Endothelial cell of umbilical vein (primary cell): Measurements from ENCODE around the gene ACSM2A. TPM values are rescaled to one million over a fixed set of nuclear protein-coding genes. Genes with fewer than 3 reads are reported as not detected.
"Not testable (repeated sequence)": the region's sequence is repeated elsewhere in the genome, so short reads cannot be mapped to it uniquely, and the experiment has no call there.

Experiments used
- BruUV-seq: library from RNA; stranded (reverse); fragments of 400-500 nt; replicated peaks from 2 replicates; lab custom pipeline; 2021; lab: Mats Ljungman, UMichigan
- CTCF ChIA-PET: fragments of 300-600, 350-600 bp; sonication (Branson Sonifier 250); formaldehyde crosslinking; loops from one replicate; lab custom pipeline; 2021; ENCODE audit warnings: antibody characterized with exemption, inconsistent platforms; lab: Charles Lee
- POLR2A ChIA-PET: fragments of 300-600, 350-600 bp; sonication (Branson Sonifier 250); formaldehyde crosslinking; loops from one replicate; lab custom pipeline; 2021; ENCODE audit warnings: antibody characterized with exemption, inconsistent platforms; lab: Charles Lee
- DNase-seq: peaks from one replicate; pipeline ENCODE4 v3.0.0-alpha.2; 2011; ENCODE audit warnings: low read depth, low spot score
- FAIRE-seq: peaks from 2 replicates; lab custom pipeline; 2011; peaks lifted over from hg19 to GRCh38; lab: Jason Lieb, UNC
- H2AFZ ChIP-seq: 2 replicates; pipeline ENCODE4 v1.6.0; 2012; ENCODE audit warnings: low read depth, low read length, control low read depth, inconsistent platforms
- H3K27ac ChIP-seq: 2 replicates; pipeline ENCODE4 v1.5.1; 2011; ENCODE audit warnings: low read depth, mild to moderate bottlenecking, control low read depth, low read length, moderate library complexity; ENCODE audit not compliant: insufficient read depth
- H3K27me3 ChIP-seq, 2 experiments: 2 replicates each; pipeline versions ENCODE4 v1.6.0 to v1.6.1; 2011; ENCODE audit warnings: low read length in 2 of 2, mixed read lengths in 1 of 2; ENCODE audit not compliant: control insufficient read depth in 2 of 2, insufficient read depth in 2 of 2
- H3K36me3 ChIP-seq, 2 experiments: 2 replicates in 1 of 2; 3 replicates in 1 of 2; pipeline ENCODE4 v1.5.1; 2011; ENCODE audit warnings: low read length in 2 of 2, mild to moderate bottlenecking in 1 of 2, moderate library complexity in 1 of 2; ENCODE audit not compliant: control insufficient read depth in 2 of 2, insufficient read depth in 2 of 2; ENCODE audit errors: extremely low read depth in 1 of 2
- H3K4me1 ChIP-seq: 3 replicates; pipeline ENCODE4 v1.5.1; 2011; ENCODE audit warnings: mild to moderate bottlenecking, low read length; ENCODE audit not compliant: control insufficient read depth, insufficient read depth; ENCODE audit errors: extremely low read depth
- H3K4me2 ChIP-seq: 2 replicates; pipeline ENCODE4 v1.6.1; 2011; ENCODE audit warnings: low read length, control low read depth, mixed read lengths; ENCODE audit not compliant: insufficient read depth
- H3K4me3 ChIP-seq, 3 experiments: fragments of 200-600 bp in 1 of 3; sonication (generic), shearing (Covaris generic) in 1 of 3; replicated peaks in 1 of 3; 2 replicates each; pipeline ENCODE4 v1.5.1; 2011 to 2016; ENCODE audit warnings: control low read depth in 3 of 3, low read length in 3 of 3, mild to moderate bottlenecking in 2 of 3, inconsistent platforms in 1 of 3, low read depth in 1 of 3, moderate library complexity in 1 of 3; ENCODE audit not compliant: insufficient read depth in 1 of 3
- H3K79me2 ChIP-seq: 2 replicates; pipeline ENCODE4 v1.6.0; 2012; ENCODE audit warnings: low read length, inconsistent platforms; ENCODE audit not compliant: control insufficient read depth, insufficient read depth
- H3K9ac ChIP-seq: replicated peaks from 2 replicates; pipeline ENCODE3; 2011; ENCODE audit warnings: low read length, control low read depth; ENCODE audit not compliant: insufficient read depth; ENCODE audit errors: extremely low read depth
- H3K9me1 ChIP-seq: replicated peaks from 3 replicates; pipeline ENCODE4 v1.6.0; 2011; ENCODE audit warnings: mild to moderate bottlenecking, low read length; ENCODE audit not compliant: control insufficient read depth, insufficient read depth; ENCODE audit errors: extremely low read depth
- H3K9me3 ChIP-seq: replicated peaks from 2 replicates; pipeline ENCODE4 v1.5.1; 2012; ENCODE audit warnings: low read length, inconsistent platforms; ENCODE audit not compliant: control insufficient read depth, insufficient read depth
- H4K20me1 ChIP-seq: replicated peaks from 2 replicates; pipeline ENCODE3; 2011; ENCODE audit warnings: mild to moderate bottlenecking, low read length; ENCODE audit not compliant: control insufficient read depth, insufficient read depth; ENCODE audit errors: extremely low read depth
- CTCF ChIP-seq, 2 donors: IDR thresholded peaks; 1 replicate in 1 of 2; 2 replicates in 1 of 2; pipeline ENCODE4 v1.5.1; 2011; ENCODE audit warnings: low read length in 2 of 2, mild to moderate bottlenecking in 2 of 2, moderate library complexity in 2 of 2, control low read depth in 1 of 2, inconsistent platforms in 1 of 2, low read depth in 1 of 2; ENCODE audit not compliant: insufficient read depth in 1 of 2; ENCODE audit errors: extremely low read depth in 1 of 2
- EZH2 ChIP-seq: IDR thresholded peaks from 2 replicates; pipeline ENCODE4 v1.6.1; 2012; ENCODE audit warnings: borderline replicate concordance, low read depth, mild to moderate bottlenecking, moderate library complexity, low read length, inconsistent platforms; ENCODE audit not compliant: severe bottlenecking
- FOS ChIP-seq: IDR thresholded peaks from 2 replicates; pipeline ENCODE4 v1.6.1; 2011; ENCODE audit warnings: mild to moderate bottlenecking, low read length, moderate library complexity, borderline replicate concordance; ENCODE audit not compliant: insufficient read depth
- GATA2 ChIP-seq: IDR thresholded peaks from 2 replicates; pipeline ENCODE4 v1.7.0; 2011; ENCODE audit warnings: low read depth, mild to moderate bottlenecking, moderate library complexity, mixed read lengths, low read length; ENCODE audit not compliant: insufficient read length, insufficient read depth
- JUN ChIP-seq: IDR thresholded peaks from 2 replicates; pipeline ENCODE4 v1.6.1; 2011; ENCODE audit warnings: borderline replicate concordance, low read depth; ENCODE audit not compliant: insufficient read length, insufficient read depth
- MAX ChIP-seq: IDR thresholded peaks from 2 replicates; pipeline ENCODE4 v1.6.1; 2011; ENCODE audit not compliant: insufficient read depth, insufficient read length
- MYC ChIP-seq: IDR thresholded peaks from one replicate; pipeline ENCODE4 v1.6.1; 2011; ENCODE audit warnings: mild to moderate bottlenecking, low read depth, low read length
- POLR2A ChIP-seq: IDR thresholded peaks from 2 replicates; pipeline ENCODE4 v1.6.1; 2012; ENCODE audit warnings: low read depth, mild to moderate bottlenecking, control low read depth, low read length
- POLR2AphosphoS5 ChIP-seq: IDR thresholded peaks from 2 replicates; pipeline ENCODE4 v1.6.1; 2012; ENCODE audit warnings: low read depth, mild to moderate bottlenecking, control low read depth, low read length, moderate library complexity; ENCODE audit not compliant: insufficient read depth
- dilution Hi-C: fragments of 300-500 bp; cut with MboI; formaldehyde crosslinking; loops from one replicate; pipeline ENCODE4 v1.15.0; 2019; ENCODE audit warnings: low sequenced_read_pairs; ENCODE audit not compliant: extremely low pct_ligation_motif_present
- intact Hi-C: fragments of 100-400 bp; cut with micrococcal nuclease; formaldehyde crosslinking; loops from one replicate; pipeline ENCODE4 v1.10.0; 2022
- polyA plus RNA-seq, 4 experiments: library from polyadenylated mRNA; depleted of rRNA in 3 of 4; stranded (reverse) in 3 of 4; unstranded in 1 of 4; fragments of >200 nt; gene quantifications; 2 replicates each; pipeline versions ENCODE4 v1.2.1 to v1.2.3, GENCODE V29; 2011 to 2012; ENCODE audit warnings: missing spikeins in 1 of 4
- total RNA-seq: library from RNA; stranded (reverse); gene quantifications from 2 replicates; pipeline ENCODE4 v1.2.3, GENCODE V29; 2021

The ACSM2A gene
- total and polyA plus RNA-seq, 2 donors (not counting 3 experiments of a cell fraction or from before 2014, with no cell fraction given): 0.03 TPM; not detected in 1

DNA sequence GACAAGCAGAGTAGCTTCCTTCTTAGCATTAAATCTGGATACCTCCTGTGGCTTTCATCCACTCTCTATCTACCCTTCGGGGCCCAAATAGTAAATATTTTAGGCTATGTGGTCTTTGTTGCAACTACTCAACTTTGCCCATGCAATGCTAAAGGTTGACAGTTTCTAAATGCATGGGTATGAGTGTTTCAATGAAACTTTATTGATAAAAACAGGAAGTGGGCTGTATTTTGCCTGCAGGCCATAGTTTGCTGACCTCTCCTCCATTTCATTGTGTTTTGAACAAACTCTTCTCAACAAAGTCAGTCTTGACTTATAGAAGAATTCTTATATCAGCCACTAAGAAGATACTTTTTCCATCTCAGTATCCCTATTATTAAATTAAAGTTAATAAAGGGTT, 34.1 kb downstream of the ACSM2A start:
- no TSS peak for BruUV-seq
- Histone ChIP-seq H3K4me1 (no peaks in the 10 kb centered on the region), H2AFZ (no peak overlapping the region), H3K4me2 (no peak overlapping the region), H3K9me1 (no peaks in the 10 kb centered on the region), H3K79me2 (no peaks in the 10 kb centered on the region), H3K27ac (no peak overlapping the region), H3K36me3 (no peaks in the 10 kb centered on the region), H3K9me3 (no peaks in the 10 kb centered on the region), H3K4me3 (no peak overlapping the region), H3K27me3 (no peaks in the 10 kb centered on the region), H4K20me1 (no peaks in the 10 kb centered on the region), H3K9ac (no peak overlapping the region)
- dilution Hi-C loops: no loop called here
- TF ChIP-seq JUN (no peak), POLR2AphosphoS5 (no peak), MYC (no peak), POLR2A (no peak), EZH2 (no peak), CTCF (IDR thresholded peaks at IDR 0.05; ENCODE audit: extremely low read depth in 1 of 2, insufficient read depth in 1 of 2, low read depth in 1 of 2, low read length in 2 of 2) (no peak), GATA2 (no peak), FOS (no peak), MAX (no peak)
- ChIA-PET POLR2A (no interaction called here), CTCF (no interaction called here)
- DNase-seq (no peak), FAIRE-seq (no peak)
- intact Hi-C loops: no loop called here

- intact Hi-C loops, FAIRE-seq, H3K9me1 ChIP-seq, BruUV-seq, H4K20me1 ChIP-seq, H3K4me2 ChIP-seq, H3K4me3 ChIP-seq, H3K4me1 ChIP-seq, H2AFZ ChIP-seq, H3K27me3 ChIP-seq, DNase-seq, H3K36me3 ChIP-seq, H3K9me3 ChIP-seq, H3K27ac ChIP-seq, POLR2A ChIA-PET, H3K9ac ChIP-seq, dilution Hi-C loops, H3K79me2 ChIP-seq, CTCF ChIA-PET: not testable (repeated sequence)
Observed at GRCh38 chr16:20490994-20491393, 39.7 kb downstream of the ACSM2A start.

GRCh38 chr16:20491448-20491847, 40.1 kb downstream of the ACSM2A start:
- H3K4me3 ChIP-seq, H3K4me1 ChIP-seq, intact Hi-C loops, H3K9ac ChIP-seq, CTCF ChIA-PET, H3K9me3 ChIP-seq, FAIRE-seq, H3K9me1 ChIP-seq, H2AFZ ChIP-seq, dilution Hi-C loops, H3K27me3 ChIP-seq, H3K79me2 ChIP-seq, BruUV-seq, H3K36me3 ChIP-seq, POLR2A ChIA-PET, H3K27ac ChIP-seq, DNase-seq, H3K4me2 ChIP-seq, H4K20me1 ChIP-seq: not testable (repeated sequence)
